Hypothalamus (tissue), 51 donors: ENCODE data around the gene RFC1.
A peak's percentile ranks its signal among the peaks of the same experiment; 100 is the strongest.
"Not testable (repeated sequence)": the region's sequence is repeated elsewhere in the genome, so short reads cannot be mapped to it uniquely, and the experiment has no call there.

ENCODE experiments used
- DNase-seq, 51 donors: peaks; one replicate each; lab custom pipeline; 2025; lab: John Stamatoyannopoulos, UW

RFC1 gene

DNA sequence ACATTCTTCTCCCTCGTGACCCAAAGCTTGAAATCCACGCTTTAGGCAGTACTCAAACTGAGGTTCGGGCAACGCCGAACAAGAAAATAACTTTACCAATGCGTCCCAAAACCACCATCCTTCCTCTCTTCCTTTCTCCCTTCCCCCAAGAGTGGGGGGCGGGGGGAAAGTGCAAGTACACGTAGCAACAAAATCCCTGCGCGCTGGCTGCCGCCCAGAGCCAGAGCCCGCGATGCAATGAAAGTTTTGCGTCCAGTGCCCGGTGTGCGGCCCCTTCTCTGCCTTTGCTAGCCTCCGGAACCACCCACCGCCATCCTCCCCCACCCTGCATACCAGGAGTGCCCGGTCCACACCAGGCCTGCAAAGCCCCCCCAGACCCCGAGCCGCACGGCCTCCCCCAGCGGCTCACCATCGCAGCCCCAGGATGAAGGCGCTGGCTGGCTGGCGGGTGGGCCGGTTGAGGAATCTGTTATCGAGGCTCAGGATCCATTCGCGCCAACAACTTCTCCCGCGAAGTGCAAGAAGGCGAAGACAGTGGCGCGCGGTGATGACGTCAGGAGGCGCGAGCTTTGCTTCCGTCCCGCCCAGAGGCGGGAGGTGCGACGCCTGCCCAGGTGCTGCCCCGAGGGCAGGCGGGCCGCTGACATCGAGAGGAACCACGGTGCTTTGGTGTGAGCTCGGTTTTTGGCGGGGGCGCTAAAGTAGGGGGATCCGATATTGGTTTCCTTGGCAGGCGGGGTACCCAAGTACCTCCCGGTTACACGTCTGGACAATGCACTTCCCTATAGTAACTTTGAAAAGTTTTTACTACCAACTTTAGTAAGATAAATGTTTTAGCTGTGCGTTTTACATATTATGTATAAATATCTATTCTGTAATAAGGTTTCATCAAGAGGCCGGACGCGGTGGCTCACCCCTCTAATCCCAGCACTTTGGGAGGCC, at the start of gene RFC1:
Gene RFC1 (minus strand): TSS at position 533 of the 942 bp plus-strand sequence. CDS start 121 bp downstream, at position 412.
- peak; percentile 23 to 87 (median 69) for DNase-seq

GRCh38 chr4:39415678-39416283, 49.6 kb upstream of the RFC1 start:
- no peak for DNase-seq

GRCh38 chr4:39411561-39411960, 45.4 kb upstream of the RFC1 start:
- not testable (repeated sequence) for DNase-seq

GRCh38 chr4:39410415-39410814, 44.3 kb upstream of the RFC1 start:
- no peak for DNase-seq

DNA sequence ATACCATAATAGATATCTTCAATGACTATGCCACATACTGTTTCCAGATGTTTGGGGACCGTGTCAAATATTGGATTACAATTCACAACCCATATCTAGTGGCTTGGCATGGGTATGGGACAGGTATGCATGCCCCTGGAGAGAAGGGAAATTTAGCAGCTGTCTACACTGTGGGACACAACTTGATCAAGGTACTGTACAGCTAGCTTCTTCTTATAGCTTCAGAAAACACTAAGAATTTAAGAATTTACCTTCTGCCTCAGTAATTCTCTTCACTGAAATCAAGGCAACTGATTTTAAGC, 41.4 kb upstream of the RFC1 start:
- DNase-seq, result no peak

GRCh38 chr4:39406763-39407583, 40.8 kb upstream of the RFC1 start, which contains the start of gene KLB:
KLB (plus strand) TSS chr4:39406930; CDS start chr4:39406950, 20 bp downstream.
- DNase-seq, result no peak

- not testable (repeated sequence) for DNase-seq
Measured at GRCh38 chr4:39401640-39402039, 35.5 kb upstream of the RFC1 start.

DNA sequence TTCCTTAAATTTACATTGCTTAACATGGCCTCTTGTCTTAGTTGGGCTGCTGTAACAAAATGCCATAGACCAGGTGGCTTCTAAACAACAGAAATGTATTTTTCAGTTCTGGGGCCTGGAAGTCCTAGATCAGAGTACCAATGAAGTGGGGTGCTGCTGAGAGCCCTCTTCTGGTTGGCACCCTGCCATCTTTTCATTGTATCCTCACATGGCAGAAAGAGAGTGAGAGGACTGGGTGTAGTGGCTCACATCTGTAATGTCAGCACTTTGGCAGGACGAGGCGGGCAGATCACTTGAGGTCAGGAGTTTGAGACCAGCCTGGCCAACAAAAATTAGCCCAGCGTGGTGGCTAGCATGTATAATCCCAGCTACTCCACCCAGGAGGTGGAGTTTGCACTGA, 28.5 kb upstream of the RFC1 start:
- peak in 1 of 51 donors; percentile 0 for DNase-seq

- no peak for DNase-seq
Measured at GRCh38 chr4:39390603-39391002, 24.4 kb upstream of the RFC1 start.

- no peak for DNase-seq
Measured at GRCh38 chr4:39384563-39384962, 18.4 kb upstream of the RFC1 start.

GRCh38 chr4:39383690-39384089, 17.5 kb upstream of the RFC1 start:
- no peak for DNase-seq

GRCh38 chr4:39375478-39375877, 9.3 kb upstream of the RFC1 start:
- no peak for DNase-seq

- DNase-seq, result not testable (repeated sequence)
Measured at GRCh38 chr4:39371209-39371608, 5.0 kb upstream of the RFC1 start.

GRCh38 chr4:39369301-39369700, 3.1 kb upstream of the RFC1 start:
- DNase-seq, result no peak

- no peak for DNase-seq
Measured at GRCh38 chr4:39367166-39367565, 1.0 kb upstream of the RFC1 start.

GRCh38 chr4:39365360-39365759, 802 bp downstream of the RFC1 start:
- DNase-seq, result no peak

DNA sequence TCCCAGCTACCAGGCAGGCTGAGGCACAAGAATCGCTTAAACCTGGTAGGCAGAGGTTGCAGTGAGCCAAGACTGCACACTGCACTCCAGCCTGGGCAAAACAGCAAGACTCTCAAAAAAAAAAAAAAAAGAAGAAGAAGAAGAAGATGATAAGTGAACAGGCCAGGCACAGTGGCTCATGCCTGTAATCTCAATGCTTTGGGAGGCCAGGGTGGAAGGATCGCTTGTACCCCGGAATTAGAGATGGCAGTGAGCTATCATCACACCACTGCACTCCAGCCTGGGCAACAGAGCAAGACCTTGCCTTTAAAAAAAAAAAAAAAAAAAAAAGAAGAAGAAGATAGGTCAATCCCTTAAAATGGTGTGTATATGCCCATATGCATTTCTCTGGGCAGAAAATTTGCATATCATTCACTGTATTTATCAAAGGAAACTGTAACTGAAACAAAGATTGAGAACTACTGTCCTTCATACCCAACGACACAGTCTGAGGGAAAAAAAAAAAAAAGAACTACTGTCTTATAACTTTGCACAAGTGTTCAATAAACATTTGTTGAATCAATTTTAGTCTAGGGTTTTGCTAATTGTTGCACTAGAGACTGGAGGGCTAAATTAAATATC, 2.3 kb downstream of the RFC1 start:
- DNase-seq, result no peak

DNA sequence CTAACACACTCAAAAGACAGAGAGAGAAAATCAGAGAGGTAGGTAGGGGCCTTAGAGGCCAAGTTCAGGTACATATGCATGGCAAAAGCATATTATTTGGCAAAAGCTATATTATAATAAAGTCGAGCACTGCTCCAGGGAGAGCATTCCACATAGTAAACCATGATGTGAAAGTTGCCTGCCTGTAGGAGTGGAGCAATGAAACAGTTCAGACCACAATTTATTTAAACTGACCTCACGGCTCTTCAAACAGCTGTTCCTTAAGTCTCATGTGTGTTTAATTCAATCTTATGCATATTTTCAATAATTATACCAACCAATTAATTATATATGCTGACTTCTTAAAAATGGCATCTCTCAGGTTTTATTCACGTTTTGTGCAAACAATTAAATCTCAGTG, 3.3 kb downstream of the RFC1 start:
- DNase-seq, result no peak

DNA sequence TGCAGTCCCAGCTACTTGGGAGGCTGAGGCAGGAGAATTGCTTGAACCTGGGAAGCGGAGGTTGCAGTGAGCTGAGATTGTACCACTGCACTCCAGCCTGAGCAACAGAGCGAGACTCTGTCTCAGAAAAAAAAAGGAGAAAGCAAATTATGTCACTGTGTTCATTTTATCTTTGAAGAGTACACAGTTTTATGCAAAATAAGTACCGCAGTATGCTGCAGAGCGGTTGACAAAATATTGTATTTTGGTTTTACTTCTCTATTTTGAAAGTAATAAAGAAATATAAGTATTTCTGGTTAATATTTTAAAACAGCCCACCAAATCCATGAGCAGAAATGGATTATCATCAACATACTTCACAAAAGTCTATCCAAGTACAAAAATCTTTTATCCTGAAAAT, 5.6 kb downstream of the RFC1 start:
- not testable (repeated sequence) for DNase-seq

GRCh38 chr4:39357002-39357401, 9.2 kb downstream of the RFC1 start:
- no peak for DNase-seq

GRCh38 chr4:39354254-39354552, 12.0 kb downstream of the RFC1 start:
- no peak for DNase-seq
